CD4-positive, alpha-beta T cell (primary cell): ENCODE measurements around the gene NFIC. TPM values are rescaled to one million over a fixed set of nuclear protein-coding genes. Genes with fewer than 3 reads are reported as not detected.
"Not testable (repeated sequence)": the region's sequence is repeated elsewhere in the genome, so short reads cannot be mapped to it uniquely, and the experiment has no call there.

Experiments used
- ATAC-seq: fragments of 200-7000 bp; cut with Tn5 transposase; one replicate; pipeline ENCODE4 v1.10.0; 2022; ENCODE audit warnings: mild to moderate bottlenecking; ENCODE audit not compliant: poor library complexity
- CTCF ChIA-PET: fragments of 350-600 bp; sonication (Branson Sonifier 250); formaldehyde crosslinking; loops from one replicate; lab custom pipeline; 2021; ENCODE audit warnings: antibody characterized with exemption, inconsistent platforms; lab: Charles Lee
- POLR2A ChIA-PET: fragments of 350-600 bp; sonication (Branson Sonifier 250); formaldehyde crosslinking; loops from one replicate; lab custom pipeline; 2021; ENCODE audit warnings: antibody characterized with exemption, inconsistent platforms; lab: Charles Lee
- DNase-seq, 14 experiments: peaks; one replicate each; pipeline ENCODE4 v3.0.0-alpha.2; 2013 to 2020; ENCODE audit warnings: mixed read lengths in 2 of 14
- H3K27ac ChIP-seq, 2 donors: one replicate each; pipeline versions ENCODE4 v1.5.1 to v1.7.0; 2013; ENCODE audit warnings: low read length in 2 of 2, low read depth in 1 of 2, mild to moderate bottlenecking in 1 of 2
- H3K27me3 ChIP-seq, 2 experiments: 1 replicate in 1 of 2; 2 replicates in 1 of 2; pipeline versions ENCODE4 v1.6.1 to v1.7.0; 2013; ENCODE audit warnings: low read length in 2 of 2, control low read depth in 1 of 2, mild to moderate bottlenecking in 1 of 2, moderate library complexity in 1 of 2; ENCODE audit not compliant: insufficient read depth in 2 of 2, control insufficient read depth in 1 of 2
- H3K36me3 ChIP-seq: one replicate; pipeline ENCODE4 v1.6.1; 2013; ENCODE audit warnings: low read length, control low read depth; ENCODE audit not compliant: insufficient read depth
- H3K4me1 ChIP-seq: one replicate; pipeline ENCODE4 v1.6.1; 2013; ENCODE audit warnings: low read length, control low read depth; ENCODE audit not compliant: insufficient read depth
- H3K4me3 ChIP-seq: one replicate; pipeline ENCODE4 v1.5.1; 2013; ENCODE audit warnings: mild to moderate bottlenecking, low read length, moderate library complexity
- H3K9me3 ChIP-seq, 2 experiments: 1 replicate in 1 of 2; 2 replicates in 1 of 2; pipeline versions ENCODE4 v1.6.1 to v1.7.0; 2013; ENCODE audit warnings: low read length in 2 of 2, mild to moderate bottlenecking in 2 of 2, control low read depth in 1 of 2, moderate library complexity in 1 of 2; ENCODE audit not compliant: control insufficient read depth in 1 of 2, insufficient read depth in 1 of 2
- H3K27ac Mint-ChIP-seq: one replicate; pipeline ENCODE4 v1.8.0; 2020; ENCODE audit warnings: mixed read lengths
- H3K27me3 Mint-ChIP-seq: one replicate; pipeline ENCODE4 v1.8.0; 2021; ENCODE audit warnings: mixed read lengths
- H3K36me3 Mint-ChIP-seq: one replicate; pipeline ENCODE4 v1.8.0; 2021; ENCODE audit warnings: low read depth, mixed read lengths
- H3K4me1 Mint-ChIP-seq: one replicate; pipeline ENCODE4 v1.8.0; 2021; ENCODE audit warnings: low read depth, mixed read lengths
- H3K4me3 Mint-ChIP-seq: one replicate; pipeline ENCODE4 v1.8.0; 2020; ENCODE audit warnings: mild to moderate bottlenecking, mixed read lengths
- H3K9me3 Mint-ChIP-seq: one replicate; pipeline ENCODE4 v1.8.0; 2020; ENCODE audit warnings: mixed read lengths
- intact Hi-C, 2 experiments: fragments of 100-400 bp; cut with DNase I in 1 of 2; cut with micrococcal nuclease in 1 of 2; formaldehyde crosslinking; loops; one replicate each; pipeline versions ENCODE4 v1.15.1 to v1.9.0; 2023 to 2025; cut with DNase I, micrococcal nuclease
- total RNA-seq, 174 experiments: library from RNA in 2 of 174; stranded (reverse) in 2 of 174; gene quantifications; one replicate each; pipeline ENCODE4 v1.2.3 and lab custom pipeline; 2021 to 2026
- TF ChIP-seq, protein P1 (sequence below): fragments of 200-600 bp; IDR thresholded peaks from one replicate; pipeline ENCODE4 v1.8.0; 2022; ENCODE audit warnings: antibody characterized with exemption, mild to moderate bottlenecking

Gene NFIC
- total RNA-seq, 2 experiments from 2014 or later = 22.1 to 22.2 TPM

DNA sequence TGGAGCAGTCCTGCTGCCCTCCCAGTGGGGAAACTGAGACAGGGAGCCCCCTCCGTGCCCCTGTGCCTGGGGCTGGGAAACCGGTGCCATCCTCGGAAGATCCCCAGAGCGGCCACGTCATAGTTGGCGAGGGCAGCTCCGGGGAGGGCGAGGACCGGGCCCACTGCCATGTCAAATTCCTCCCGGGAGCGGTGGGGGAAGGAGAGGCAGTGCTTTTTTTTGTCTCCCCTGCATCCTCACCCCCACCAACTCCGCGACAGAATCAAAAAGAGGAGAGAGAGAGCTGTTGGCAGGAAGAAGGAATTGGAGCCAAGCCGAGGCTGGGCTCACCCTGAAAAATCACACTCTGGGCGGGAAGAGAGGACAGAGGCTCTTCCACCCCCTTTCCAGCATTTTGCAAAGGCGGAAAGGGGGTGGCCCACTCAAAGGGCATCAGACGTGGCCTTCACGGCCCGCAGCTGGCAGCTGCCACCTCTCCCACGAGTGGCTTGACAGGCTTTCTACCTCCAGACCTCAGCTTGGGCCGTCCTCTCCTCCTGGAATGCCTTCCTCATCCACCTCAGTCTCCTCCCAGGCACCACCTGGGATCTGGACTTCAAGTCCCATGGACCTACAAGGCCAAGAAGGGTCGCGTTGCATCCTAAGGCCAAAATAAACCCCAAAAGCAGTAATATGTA lies 19.6 kb upstream of the NFIC start:
- ATAC-seq (no peak), DNase-seq (no peak)
- intact Hi-C loops = no loop called here
- Mint-ChIP-seq H3K4me1 (no peaks in the 10 kb centered on the region), H3K9me3 (no peaks in the 10 kb centered on the region), H3K27ac (no peak overlapping the region), H3K4me3 (no peak overlapping the region), H3K27me3 (no peaks in the 10 kb centered on the region), H3K36me3 (no peaks in the 10 kb centered on the region)
- POLR2A ChIA-PET = interaction anchor here (1.4 kb wide), 1 partner anchor 8 kb away, joined by 4 read pairs; no protein-coding TSS in a partner anchor
- no peaks in the 10 kb centered on the region for H3K36me3 ChIP-seq
- H3K27me3 ChIP-seq = no peaks in the 10 kb centered on the region
- CTCF ChIA-PET = no interaction called here
- H3K9me3 ChIP-seq = no peaks in the 10 kb centered on the region
- H3K4me1 ChIP-seq = peaks cover 10% of the 10 kb centered on the region
- TF ChIP-seq, protein P1, sequence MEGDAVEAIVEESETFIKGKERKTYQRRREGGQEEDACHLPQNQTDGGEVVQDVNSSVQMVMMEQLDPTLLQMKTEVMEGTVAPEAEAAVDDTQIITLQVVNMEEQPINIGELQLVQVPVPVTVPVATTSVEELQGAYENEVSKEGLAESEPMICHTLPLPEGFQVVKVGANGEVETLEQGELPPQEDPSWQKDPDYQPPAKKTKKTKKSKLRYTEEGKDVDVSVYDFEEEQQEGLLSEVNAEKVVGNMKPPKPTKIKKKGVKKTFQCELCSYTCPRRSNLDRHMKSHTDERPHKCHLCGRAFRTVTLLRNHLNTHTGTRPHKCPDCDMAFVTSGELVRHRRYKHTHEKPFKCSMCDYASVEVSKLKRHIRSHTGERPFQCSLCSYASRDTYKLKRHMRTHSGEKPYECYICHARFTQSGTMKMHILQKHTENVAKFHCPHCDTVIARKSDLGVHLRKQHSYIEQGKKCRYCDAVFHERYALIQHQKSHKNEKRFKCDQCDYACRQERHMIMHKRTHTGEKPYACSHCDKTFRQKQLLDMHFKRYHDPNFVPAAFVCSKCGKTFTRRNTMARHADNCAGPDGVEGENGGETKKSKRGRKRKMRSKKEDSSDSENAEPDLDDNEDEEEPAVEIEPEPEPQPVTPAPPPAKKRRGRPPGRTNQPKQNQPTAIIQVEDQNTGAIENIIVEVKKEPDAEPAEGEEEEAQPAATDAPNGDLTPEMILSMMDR = no peak
- no peak overlapping the region for H3K4me3 ChIP-seq
- H3K27ac ChIP-seq = no peak overlapping the region

DNA sequence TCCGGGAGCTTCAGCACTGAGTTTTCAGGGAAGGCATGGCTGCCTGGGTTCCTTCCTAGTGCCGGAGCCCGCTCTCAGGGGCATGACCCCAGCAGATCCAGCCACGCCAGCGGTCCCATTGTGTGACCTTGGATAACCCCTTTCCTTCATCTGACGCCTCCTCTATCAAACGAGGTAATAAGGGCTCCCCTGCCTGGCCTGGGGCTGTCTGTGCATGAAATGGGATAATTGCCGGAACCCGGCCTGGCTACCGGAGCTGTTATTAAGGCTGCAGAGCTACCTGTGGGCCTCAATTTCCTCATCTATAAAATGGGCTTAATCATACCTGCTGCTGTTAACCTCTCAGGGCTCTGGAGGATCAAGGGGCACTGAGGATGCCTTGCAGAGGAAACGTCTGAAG lies 18.3 kb upstream of the NFIC start:
- TF ChIP-seq, protein P1 = no peak

GRCh38 chr19:3348469-3348868 lies 17.9 kb upstream of the NFIC start:
- CTCF ChIA-PET, DNase-seq, H3K4me3 ChIP-seq, H3K4me1 ChIP-seq, H3K9me3 ChIP-seq, H3K36me3 Mint-ChIP-seq, H3K9me3 Mint-ChIP-seq, H3K27me3 ChIP-seq, intact Hi-C loops, H3K36me3 ChIP-seq, H3K4me3 Mint-ChIP-seq, H3K27me3 Mint-ChIP-seq, H3K27ac ChIP-seq, H3K4me1 Mint-ChIP-seq, POLR2A ChIA-PET, ATAC-seq, H3K27ac Mint-ChIP-seq: not testable (repeated sequence)

More for the DNA sequence above, 18.3 kb upstream of the NFIC start:
- H3K4me3 Mint-ChIP-seq = no peak overlapping the region
- no peak for ATAC-seq
- no peak for DNase-seq
- Histone ChIP-seq H3K9me3 (no peaks in the 10 kb centered on the region), H3K27me3 (no peaks in the 10 kb centered on the region), H3K4me3 (no peak overlapping the region), H3K4me1 (peaks cover 8% of the 10 kb centered on the region), H3K36me3 (no peaks in the 10 kb centered on the region), H3K27ac (no peak overlapping the region)
- intact Hi-C loops = no loop called here
- ChIA-PET CTCF (no interaction called here), POLR2A (no interaction called here)
- H3K9me3 Mint-ChIP-seq = no peaks in the 10 kb centered on the region
- H3K27me3 Mint-ChIP-seq = no peaks in the 10 kb centered on the region
- H3K36me3 Mint-ChIP-seq = no peaks in the 10 kb centered on the region
- H3K27ac Mint-ChIP-seq = no peak overlapping the region
- no peaks in the 10 kb centered on the region for H3K4me1 Mint-ChIP-seq
